GM19099 (cell line): Measurements from ENCODE around the gene DUSP12.

Source experiments
- POLR2A ChIP-seq: IDR thresholded peaks from 3 replicates; pipeline ENCODE4 v1.6.1; 2011; ENCODE audit warnings: low read depth; ENCODE audit not compliant: insufficient read length; ENCODE audit errors: extremely low read depth

DUSP12 gene

GRCh38 chr1:161779393-161779792, 29.8 kb downstream of the DUSP12 start:
- no peak for TF ChIP-seq POLR2A

- TF ChIP-seq POLR2A = no peak
These were observed 32.4 kb downstream of the DUSP12 start for GRCh38 chr1:161781995-161782394.

- no peak for TF ChIP-seq POLR2A
These were observed 33.3 kb downstream of the DUSP12 start for GRCh38 chr1:161782886-161783285.

- no peak for TF ChIP-seq POLR2A
These were observed 35.4 kb downstream of the DUSP12 start for GRCh38 chr1:161784968-161785367.

GRCh38 chr1:161787355-161787754, 37.8 kb downstream of the DUSP12 start:
- TF ChIP-seq POLR2A = no peak

GRCh38 chr1:161790587-161791317, 41.2 kb downstream of the DUSP12 start:
- no peak for TF ChIP-seq POLR2A

- no peak for TF ChIP-seq POLR2A
These were observed 42.5 kb downstream of the DUSP12 start for GRCh38 chr1:161791904-161792655.

GRCh38 chr1:161792740-161793139, 43.2 kb downstream of the DUSP12 start:
- TF ChIP-seq POLR2A = no peak

GRCh38 chr1:161799792-161800191, 50.2 kb downstream of the DUSP12 start:
- no peak for TF ChIP-seq POLR2A

GRCh38 chr1:161801955-161802354, 52.4 kb downstream of the DUSP12 start:
- TF ChIP-seq POLR2A = no peak

- TF ChIP-seq POLR2A = no peak
These were observed 53.6 kb downstream of the DUSP12 start for GRCh38 chr1:161803181-161803580.

- TF ChIP-seq POLR2A = no peak
These were observed 56.0 kb downstream of the DUSP12 start for GRCh38 chr1:161805399-161806197.
